ENCODE results near the gene STK32B. TPM values are rescaled to one million over a fixed set of nuclear protein-coding genes. Genes with fewer than 3 reads are reported as not detected.

The STK32B gene
- total RNA-seq, 1 experiment from 2014 or later, result 0.37 TPM

DNA sequence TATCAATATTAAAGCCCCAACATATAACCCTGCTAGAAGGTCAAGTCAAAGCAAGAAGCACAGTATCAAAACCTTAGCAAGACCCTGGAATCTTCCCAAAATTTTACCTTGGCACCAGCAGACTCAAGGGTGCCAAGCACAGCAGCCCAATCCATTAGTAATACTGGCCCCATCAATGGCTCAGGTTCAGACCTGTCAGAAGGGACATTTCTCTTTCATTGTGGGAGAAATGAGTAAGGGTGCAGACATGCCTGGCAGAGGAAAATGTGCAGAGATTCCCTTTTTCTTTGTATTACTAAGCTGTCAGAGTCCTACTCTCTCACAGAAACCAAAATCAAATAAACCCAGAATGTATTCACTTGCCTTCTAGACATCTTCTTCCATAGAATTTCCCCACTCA, 453.2 kb downstream of the STK32B start:
- no peak for DNase-seq (ENCODE audit: low read depth)

- no peak for DNase-seq (ENCODE audit: low read depth)
Observed at GRCh38 chr4:5510504-5510903, 459.2 kb downstream of the STK32B start.

GRCh38 chr4:5511791-5512190, 460.5 kb downstream of the STK32B start:
- DNase-seq (ENCODE audit: low read depth), result no peak

DNA sequence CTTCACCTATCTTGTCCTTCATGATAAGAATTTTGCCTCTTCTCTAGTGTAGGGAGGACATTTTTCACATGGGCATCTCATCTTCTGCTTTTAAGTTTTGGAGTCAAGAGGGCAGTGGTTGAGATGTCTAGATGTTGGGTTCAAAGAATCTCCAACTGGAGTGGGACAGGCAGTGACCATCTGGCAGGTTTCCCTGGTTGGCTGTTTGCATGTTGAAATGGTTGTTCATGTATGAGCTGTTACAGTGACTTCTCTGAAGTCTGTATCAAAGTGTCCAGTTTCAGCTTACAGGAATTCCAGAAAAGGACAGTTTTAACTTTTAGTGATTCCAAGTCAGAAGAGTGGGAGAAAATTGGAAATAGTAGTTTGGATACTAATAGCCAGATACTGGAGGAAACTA, 464.4 kb downstream of the STK32B start:
- no peak for DNase-seq (ENCODE audit: low read depth)

- no peak for DNase-seq (ENCODE audit: low read depth)
Observed at GRCh38 chr4:5517372-5517771, 466.1 kb downstream of the STK32B start.

DNA sequence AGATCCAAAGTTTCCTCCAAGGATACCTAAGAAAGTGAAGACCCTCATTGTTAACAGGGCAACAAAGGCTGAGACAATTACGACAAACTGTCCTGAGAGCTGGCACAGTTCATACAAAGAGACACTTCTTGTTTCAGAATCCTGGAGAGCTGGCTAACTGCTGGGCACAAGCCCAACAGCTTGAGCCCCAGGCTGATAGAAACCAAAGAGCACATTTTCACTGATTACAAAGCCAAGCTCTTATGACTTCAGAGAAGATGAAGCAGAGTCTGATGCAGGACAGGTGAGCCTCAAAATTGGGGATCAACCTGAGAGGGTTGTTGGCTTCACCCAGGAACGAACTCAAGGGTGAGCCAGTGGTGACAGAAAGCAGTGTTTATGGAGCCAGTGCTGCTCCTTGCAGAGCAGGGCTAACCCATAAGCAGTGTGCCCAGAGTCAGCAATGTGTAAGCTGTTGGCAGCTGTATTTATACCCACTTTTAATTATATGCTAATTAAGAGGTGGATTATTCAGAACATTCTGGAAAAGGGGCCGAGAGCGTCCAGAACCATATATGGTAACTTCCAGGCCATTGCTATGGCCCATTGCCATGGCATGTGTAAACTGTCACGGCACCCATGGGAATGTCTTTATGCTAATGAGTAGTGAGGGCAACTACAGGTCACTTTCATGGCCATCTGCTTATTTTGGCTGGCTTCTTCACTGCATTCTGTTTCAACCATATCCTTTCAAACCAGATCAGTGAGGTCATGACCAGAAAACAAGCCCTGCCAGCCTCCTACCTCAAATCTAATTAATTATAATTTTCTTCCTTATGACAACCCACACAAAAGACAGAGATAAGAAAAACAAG, 473.4 kb downstream of the STK32B start:
- DNase-seq (ENCODE audit: low read depth), result no peak

GRCh38 chr4:5526080-5526846, 475.0 kb downstream of the STK32B start:
- no peak for DNase-seq (ENCODE audit: low read depth)

DNA sequence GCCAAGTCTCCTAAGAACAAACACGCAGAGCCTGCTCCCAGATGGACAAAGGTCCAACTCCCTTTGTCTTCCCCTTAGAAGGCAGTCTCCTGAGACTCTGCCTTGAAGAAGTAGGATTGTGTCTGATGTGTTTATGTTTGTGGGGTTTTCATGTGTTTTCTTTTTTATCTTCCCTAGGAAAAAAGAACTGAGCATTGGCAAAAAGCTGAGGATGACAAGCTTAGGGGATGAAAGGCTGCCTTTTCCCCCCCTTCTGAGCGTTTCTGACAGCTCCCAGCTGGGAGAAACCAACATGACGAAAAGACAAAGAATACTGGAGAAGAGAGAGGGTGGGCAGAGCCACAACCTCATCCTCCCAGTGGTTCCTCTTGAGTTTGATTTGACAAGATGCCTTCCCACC, 475.9 kb downstream of the STK32B start:
- no peak for DNase-seq (ENCODE audit: low read depth)

- DNase-seq (ENCODE audit: low read depth), result no peak
Observed at GRCh38 chr4:5528031-5528436, 476.8 kb downstream of the STK32B start.

DNA sequence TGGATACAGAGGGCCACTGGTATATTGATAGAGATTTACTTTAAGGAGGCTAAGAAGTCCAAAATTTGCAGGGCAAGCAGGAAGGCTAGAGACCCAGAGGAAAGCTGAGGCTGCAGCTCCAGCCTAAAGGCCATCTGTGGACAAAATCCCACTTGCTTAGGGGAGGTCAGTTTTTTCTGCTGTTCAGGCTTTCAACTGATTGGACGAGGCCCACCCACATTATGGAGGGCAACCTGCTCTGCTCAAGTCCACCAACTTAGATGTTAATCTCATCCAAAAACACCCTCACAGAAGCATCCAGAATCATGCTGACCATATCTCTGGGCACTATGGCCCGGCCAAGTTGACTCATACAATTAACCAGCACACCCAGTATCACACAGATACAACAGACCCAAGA, 480.8 kb downstream of the STK32B start:
- DNase-seq (ENCODE audit: low read depth), result no peak

DNA sequence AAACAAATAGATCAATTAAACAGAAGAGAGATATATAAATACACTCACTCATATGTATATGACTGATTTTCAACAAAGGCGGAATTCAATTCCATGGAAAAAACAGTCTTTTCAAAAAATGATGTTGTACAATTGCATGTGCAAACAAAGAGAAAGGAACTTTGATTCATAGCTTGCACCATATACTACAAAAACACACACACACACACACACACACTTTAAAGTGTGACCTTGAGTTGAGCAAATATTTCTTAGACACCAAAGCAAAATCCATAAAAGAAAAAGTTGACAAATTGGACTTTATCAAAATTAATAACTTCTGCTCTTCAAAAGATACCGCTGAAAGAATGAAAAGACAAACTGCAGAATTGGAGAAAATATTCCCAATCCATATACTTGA, 488.3 kb downstream of the STK32B start:
- no peak for DNase-seq (ENCODE audit: low read depth)

DNA sequence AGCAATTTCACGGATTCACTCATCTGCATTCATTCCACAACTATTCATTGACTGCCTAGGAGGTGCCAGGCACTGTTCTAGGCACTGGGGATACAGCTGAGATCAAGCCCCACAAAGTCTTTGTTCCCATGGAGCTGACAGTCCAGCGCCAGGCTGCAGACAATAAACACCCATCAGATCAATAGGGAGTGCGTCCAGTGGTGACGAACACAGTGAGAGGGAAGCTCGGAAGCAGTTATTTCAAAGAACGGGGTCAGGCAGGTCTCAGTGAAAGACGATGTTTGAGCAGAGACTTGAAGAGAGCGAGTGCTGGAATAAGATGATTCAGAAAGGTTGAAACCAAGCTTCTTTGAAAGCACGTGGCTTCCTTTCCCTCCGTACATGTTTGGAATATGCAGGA, 489.9 kb downstream of the STK32B start:
- DNase-seq (ENCODE audit: low read depth), result no peak

DNA sequence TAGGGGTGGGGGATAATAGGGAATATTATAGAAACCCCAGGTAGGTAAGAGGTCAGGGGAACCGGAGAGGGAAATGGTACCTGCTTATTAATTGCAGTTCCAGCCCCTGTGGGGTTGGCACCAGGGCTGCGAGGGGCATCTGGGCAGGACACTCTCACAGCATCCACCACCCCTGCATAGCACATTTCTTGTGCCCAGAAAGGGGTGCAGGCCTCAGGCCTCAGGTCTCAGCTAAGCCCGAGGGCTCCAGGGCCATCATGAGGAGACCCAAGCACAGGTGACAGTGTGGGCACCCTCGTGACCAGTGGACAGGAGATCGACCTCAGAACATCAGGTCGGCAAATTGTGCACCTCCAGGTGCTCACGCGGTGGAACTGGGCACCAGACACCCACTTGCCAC, 492.4 kb downstream of the STK32B start:
- DNase-seq (ENCODE audit: low read depth), result no peak

GRCh38 chr4:5544762-5545161, 493.5 kb downstream of the STK32B start:
- DNase-seq (ENCODE audit: low read depth), result no peak

GRCh38 chr4:5545271-5545670, 494.0 kb downstream of the STK32B start:
- DNase-seq (ENCODE audit: low read depth), result no peak

DNA sequence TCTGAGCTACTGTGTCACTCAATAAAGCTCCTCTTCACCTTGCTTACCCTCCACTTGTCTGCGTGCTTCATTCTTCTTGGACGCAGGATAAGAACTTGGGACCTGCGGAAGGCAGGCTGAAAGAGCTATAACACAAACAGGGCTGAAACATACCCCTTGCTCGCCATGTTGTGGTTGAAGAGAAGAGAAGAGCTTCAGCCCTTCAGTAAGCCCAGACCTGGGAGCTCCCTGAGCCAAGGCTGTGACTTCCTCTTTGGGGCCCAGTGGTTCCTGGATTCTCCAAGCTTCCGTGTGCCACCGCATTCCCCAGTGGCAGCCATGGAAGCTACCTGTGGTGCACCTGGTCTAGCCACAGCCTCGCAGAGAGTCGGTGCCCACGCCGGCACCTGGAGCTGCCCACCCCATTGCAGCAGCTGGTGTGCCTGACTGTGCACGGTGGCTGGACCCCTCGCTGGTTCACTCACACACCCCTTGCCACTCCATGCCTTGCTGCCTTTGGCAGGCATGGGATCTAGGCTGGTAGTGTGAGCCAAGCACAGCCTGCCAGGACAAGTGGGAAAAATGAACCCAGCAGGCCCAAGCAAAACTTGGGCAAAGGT, 496.5 kb downstream of the STK32B start:
- DNase-seq (ENCODE audit: low read depth), result no peak

Small RNAs within 50 kb of the gene (small RNA-seq; reads per million reads assigned to genes)
- gene RF00019, result not detected

Other genes with a start within 250 kb of the STK32B start
- 34.9 and 47.1 TPM in 2 replicates for gene MSX1, start 191.8 kb upstream of the STK32B start, total RNA-seq (2014; rRNA removed; shearing (Covaris generic))
- gene CYTL1, start 32.0 kb upstream of the STK32B start, total RNA-seq (2014; rRNA removed; shearing (Covaris generic)), result 1.5 and 2.2 TPM in 2 replicates